GM18519 (cell line): ENCODE measurements around the gene RYR3.

ENCODE experiments used
- ATAC-seq: cut with Tn5 transposase; IDR thresholded peaks from one replicate; pipeline ENCODE4 v1.9.1; 2021; ENCODE audit warnings: mild to moderate bottlenecking, moderate library complexity; ENCODE audit not compliant: unreplicated experiment, low FRiP score

RYR3 gene

GRCh38 chr15:33310481-33311311, at the start of gene RYR3:
Gene RYR3 (plus strand): TSS chr15:33310967. CDS start chr15:33311046, 79 bp downstream.
- ATAC-seq = no peak

DNA sequence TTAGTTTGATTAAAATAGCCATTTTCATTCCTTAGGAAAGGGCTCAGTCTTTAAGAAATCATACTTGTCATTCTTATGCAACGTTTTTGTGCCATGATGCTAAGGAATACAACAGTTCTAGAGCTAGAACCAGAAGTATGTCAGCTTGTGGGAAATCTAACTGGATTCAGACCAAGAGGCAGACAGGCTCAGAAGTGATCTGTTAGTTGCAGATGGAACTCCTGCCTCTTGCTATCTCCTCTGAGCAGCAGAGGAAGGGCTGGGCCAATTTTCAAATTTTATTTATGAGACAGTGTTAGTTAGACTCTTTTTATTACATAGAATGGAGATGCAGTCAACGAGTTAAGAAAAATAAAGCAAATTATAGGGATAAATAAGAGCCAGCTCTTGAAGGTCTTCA, 48.5 kb upstream of the RYR3 start:
- no peak for ATAC-seq

DNA sequence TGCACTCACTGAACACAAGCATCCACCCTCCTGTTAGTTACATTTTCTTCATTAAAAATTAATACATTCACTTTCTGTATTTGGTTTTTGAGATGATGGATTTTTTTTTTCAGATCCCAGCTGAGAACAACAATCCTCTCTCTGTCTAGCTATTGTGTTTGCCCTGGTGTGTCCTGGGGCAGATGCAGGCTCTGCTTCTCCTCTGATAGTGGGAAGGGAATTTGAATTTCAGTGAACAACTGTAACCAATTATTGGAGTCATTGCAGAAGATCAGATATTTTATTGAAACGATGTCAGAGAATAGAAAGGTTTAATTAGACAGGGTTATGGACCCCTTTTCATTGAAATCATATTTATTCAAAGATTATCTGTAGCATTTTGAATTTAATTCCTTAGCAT, 33.1 kb upstream of the RYR3 start:
- ATAC-seq = no peak

- ATAC-seq = no peak
Measured at GRCh38 chr15:33278816-33279612, 31.8 kb upstream of the RYR3 start.

DNA sequence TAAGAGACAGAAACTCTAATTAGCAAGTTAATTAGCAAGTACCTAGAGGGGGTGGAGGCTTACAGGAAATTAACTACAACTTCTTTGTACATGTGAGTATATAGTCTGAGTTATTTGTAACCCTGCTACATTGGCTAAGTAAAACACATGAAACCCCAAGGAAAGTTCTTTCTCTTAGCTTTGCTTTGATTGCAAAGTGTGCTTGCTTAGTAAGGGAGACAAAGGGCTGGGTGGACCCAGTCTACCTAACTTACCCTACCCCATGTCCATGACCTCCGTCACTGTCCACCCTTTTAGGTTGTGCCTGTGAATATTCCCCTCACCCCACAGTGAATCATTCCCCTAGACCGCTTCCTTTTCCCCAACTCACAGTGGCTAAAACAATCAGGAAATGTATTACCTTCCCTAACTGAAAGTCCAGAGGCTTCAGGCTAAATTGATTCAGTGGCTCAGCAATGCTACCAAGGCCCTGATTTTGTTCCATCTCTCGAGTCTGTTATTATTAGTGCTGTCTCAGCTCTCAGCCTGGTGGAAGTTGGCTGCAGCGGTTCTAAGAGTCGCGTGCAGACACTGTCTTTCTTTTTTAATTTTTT, 31.1 kb upstream of the RYR3 start:
- ATAC-seq = no peak

DNA sequence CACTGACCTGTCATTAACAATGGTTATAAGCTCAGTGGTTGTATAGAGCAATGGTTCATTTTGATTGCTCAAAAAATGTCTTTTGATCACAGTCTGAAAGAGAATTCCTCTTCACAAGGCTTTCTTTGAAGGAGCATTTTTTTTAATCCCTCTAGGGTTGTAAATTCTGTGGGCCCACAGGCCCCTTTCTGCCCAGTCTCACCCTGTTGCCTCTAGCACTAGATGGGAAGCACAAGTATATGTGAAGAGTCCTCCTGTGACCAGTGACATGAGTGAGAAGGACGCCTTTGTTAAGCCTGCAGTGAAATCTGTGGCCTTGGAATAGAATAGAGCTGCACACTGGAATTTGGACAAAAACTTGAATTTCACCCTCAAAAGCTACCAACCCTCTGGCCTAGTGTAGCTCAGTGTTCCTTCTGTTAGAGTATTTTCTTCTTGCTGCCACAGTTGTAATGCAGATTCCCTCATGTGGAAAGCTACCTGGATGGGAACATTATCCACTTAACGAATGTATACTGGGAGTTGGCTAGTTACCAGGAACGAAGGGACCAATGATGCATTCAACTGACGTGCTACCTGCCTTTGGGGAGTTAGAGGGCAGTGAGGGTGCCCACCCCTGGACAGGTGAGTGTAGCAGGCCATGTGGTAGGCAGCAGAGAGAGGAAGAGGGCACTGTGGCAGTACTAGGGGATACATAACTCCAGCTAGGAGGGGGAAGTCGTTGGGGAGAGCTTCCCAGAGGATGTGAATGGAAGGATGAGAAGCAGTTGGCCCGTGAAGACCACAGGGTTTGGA, 28.3 kb upstream of the RYR3 start:
- no peak for ATAC-seq

DNA sequence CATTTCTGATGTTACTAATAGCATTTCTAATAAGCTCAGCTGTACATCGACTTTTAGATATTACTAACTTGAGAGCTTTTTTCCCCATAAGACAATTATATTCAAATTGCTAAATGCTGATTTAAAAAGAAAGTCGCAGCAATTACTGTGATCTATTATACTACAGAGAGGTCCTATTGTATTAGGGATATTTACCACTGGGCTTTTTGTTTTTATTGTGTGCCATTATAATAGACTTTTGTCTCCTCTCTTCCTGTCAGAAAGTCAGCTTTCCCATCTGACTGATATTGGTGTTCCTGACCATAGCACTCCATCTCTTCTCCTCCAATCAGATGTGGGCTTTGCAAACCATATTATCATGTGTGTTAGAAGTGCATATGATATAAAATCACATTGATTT, 27.2 kb upstream of the RYR3 start:
- ATAC-seq = no peak

DNA sequence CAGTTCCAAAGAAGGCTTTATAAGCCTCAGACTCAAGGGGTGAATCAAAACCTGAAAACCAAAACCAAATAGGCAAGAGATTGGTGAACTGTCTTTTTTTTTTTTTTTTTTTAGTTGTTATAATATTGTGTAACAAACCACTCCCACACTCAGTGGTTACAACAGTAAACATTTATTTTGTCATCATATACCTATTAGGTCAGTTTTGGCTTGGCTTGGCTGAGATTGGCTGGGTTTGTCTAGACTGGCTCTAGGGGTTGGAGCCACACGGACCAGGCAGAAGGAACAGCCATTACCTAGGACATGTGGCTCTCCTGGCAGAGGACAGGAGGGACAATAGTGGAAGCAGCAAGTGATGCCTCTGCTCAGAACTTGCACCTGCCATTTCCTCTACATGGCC, 26.4 kb upstream of the RYR3 start:
- no peak for ATAC-seq

GRCh38 chr15:33292717-33293307, 18.0 kb upstream of the RYR3 start:
- no peak for ATAC-seq

GRCh38 chr15:33293713-33294334, 16.9 kb upstream of the RYR3 start:
- ATAC-seq = no peak

DNA sequence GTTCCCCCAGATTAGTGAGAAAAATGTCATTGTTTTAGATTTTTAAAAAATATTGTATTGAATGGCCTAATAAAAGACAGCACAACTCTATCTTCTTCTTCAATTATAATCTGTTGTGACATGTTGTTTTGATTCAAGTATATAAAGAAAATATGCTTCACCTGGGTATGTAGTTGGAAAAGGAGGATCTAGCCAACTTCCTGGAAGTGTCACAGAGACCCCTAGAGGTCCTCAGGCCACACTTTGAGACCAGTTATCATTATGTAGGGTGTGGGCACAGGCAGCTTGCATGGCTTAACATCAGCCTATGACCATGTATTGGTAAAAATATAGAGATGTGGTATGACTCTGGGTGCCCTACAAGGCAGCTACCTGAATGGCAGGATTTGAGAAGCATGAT, 14.7 kb upstream of the RYR3 start:
- no peak for ATAC-seq

DNA sequence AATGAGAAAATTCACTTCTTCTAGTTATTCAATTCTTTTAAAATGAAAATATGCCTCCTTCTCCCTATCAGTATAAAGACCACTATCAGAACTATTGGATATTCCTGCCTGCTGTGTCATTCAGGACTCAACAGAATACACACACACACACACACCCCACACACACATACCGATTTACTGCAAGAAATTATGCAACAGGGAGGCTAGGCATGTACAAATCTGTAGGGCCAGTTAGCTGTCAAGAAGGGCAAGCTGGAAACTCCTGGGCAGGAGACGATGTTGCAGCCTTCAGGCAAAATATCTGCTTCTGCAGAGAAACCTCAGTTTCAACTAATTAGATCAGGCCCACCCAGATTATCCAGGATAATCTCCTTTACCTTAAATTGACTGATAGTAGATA, 13.9 kb upstream of the RYR3 start:
- no peak for ATAC-seq

DNA sequence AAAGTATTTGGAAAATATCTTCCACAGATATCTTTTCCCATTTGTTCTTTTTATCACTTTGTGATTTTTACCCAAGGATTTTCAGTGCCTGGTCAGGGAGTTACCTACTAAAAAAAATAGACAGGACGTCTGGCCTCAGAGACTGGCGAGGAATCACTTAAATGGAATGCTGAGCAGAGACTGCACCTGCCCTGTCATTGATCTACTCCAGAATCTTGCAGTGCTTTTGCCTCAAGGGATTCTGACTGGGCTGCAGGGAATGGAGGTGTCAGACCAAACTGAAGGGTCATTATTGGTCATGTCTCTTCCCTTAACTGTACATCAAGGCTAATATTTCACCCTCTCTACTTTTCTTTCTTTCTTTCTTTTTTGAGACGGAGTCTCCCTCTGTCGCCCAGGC, 12.1 kb upstream of the RYR3 start:
- no peak for ATAC-seq

- ATAC-seq = no peak
Measured at GRCh38 chr15:33304924-33305323, 5.8 kb upstream of the RYR3 start.

GRCh38 chr15:33309602-33310276, 1.0 kb upstream of the RYR3 start:
- no peak for ATAC-seq

GRCh38 chr15:33311312-33311971, 675 bp downstream of the RYR3 start:
- ATAC-seq = no peak

GRCh38 chr15:33313491-33313890, 2.7 kb downstream of the RYR3 start:
- no peak for ATAC-seq

DNA sequence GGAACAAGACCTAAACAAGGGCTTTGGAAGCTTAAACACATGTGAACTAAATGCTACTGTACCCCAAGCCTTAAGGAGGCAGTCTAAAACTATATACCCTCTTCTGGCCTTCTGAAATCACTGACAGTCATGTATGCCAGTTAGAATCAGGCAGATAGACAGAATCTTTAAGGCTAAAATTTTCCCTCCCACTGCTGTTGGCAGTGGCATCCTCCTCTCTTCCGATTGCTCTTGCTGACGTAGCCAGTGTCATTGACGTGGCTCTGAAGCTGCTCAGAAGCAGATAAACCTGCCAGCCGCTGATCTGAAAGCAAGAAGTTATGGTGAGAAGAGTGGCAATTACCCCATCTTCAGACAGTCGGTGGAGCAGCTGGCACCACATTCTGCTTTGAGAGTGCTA, 3.3 kb downstream of the RYR3 start:
- no peak for ATAC-seq

DNA sequence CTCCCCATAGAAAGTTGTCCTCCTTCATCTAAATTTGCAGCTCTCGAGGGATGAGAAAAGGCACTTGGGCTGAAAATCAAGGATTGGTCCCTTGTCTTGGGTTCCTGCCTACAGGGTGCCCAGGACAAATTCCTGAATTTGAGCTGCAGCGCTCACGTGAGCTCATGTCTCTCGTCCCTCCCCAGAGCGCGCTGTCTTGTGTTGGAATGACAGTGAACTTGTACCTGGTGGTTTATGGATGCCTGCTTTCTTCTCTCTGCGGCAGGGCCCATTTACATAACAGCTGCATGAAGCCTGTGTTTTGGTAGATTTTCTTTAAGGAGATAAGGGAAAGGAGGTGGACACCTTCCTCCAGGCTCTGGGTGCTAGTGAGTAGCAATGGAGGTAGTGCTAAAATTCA, 4.3 kb downstream of the RYR3 start:
- no peak for ATAC-seq
